AG09309 (cell line): ENCODE data around the gene TEN1.

ENCODE experiments used
- DNase-seq: peaks from one replicate; pipeline ENCODE4 v3.0.0-alpha.2; 2010; ENCODE audit warnings: low read depth
- H3K4me3 ChIP-seq: 2 replicates; pipeline ENCODE4 v1.5.1; 2011; ENCODE audit warnings: mild to moderate bottlenecking, low read depth, low read length, moderate library complexity; ENCODE audit not compliant: control insufficient read depth
- CTCF ChIP-seq: IDR thresholded peaks from 2 replicates; pipeline ENCODE4 v1.5.1; 2011; ENCODE audit warnings: mild to moderate bottlenecking, low read depth, low read length, inconsistent platforms; ENCODE audit not compliant: insufficient read depth, control insufficient read depth; ENCODE audit errors: missing control alignments

Gene TEN1

GRCh38 chr17:75987041-75987440, 8.0 kb downstream of the TEN1 start:
- no peak for TF ChIP-seq CTCF
- no peak for DNase-seq
- no peak overlapping the region for H3K4me3 ChIP-seq

- TF ChIP-seq CTCF, result no peak
These were observed 12.4 kb downstream of the TEN1 start for GRCh38 chr17:75991396-75991795.

DNA sequence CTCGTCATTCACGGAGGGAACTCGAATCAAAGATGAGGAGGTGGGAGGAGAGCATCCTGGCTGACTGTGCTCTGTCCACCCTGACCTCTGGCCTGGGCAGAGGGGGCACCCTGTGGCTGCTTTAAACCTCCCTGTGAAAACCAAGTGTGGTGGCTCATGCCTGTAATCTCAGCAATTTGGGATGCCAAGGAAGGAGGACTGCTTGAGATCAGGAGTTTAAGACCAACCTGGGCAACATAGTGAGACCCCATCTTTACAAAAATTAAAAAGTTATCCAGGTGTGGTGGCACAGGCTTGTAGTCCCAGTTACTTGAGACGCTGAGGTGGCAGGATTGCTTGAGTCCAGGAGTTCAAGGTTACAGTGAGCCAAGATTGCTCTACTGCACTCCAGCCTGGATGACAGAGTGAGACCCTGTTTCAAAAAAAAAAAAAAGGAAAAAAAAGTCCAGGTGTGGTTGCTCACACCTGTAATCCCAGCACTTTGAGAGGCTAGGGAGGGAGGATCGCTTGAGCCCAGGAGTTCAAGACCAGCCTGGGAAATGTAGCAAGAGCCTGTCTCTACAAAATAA, 15.8 kb downstream of the TEN1 start:
- no peak for TF ChIP-seq CTCF
- no peak overlapping the region for H3K4me3 ChIP-seq
- no peak for DNase-seq

More at GRCh38 chr17:75991396-75991795, 12.4 kb downstream of the TEN1 start:
- H3K4me3 ChIP-seq, result no peak overlapping the region
- no peak for DNase-seq

- no peak for DNase-seq
- TF ChIP-seq CTCF, result no peak
- no peak overlapping the region for H3K4me3 ChIP-seq
These were observed 16.4 kb downstream of the TEN1 start for GRCh38 chr17:75995385-75995925.

- no peak overlapping the region for H3K4me3 ChIP-seq
- no peak for DNase-seq
- TF ChIP-seq CTCF, result no peak
These were observed 17.9 kb downstream of the TEN1 start for GRCh38 chr17:75996665-75997590.

DNA sequence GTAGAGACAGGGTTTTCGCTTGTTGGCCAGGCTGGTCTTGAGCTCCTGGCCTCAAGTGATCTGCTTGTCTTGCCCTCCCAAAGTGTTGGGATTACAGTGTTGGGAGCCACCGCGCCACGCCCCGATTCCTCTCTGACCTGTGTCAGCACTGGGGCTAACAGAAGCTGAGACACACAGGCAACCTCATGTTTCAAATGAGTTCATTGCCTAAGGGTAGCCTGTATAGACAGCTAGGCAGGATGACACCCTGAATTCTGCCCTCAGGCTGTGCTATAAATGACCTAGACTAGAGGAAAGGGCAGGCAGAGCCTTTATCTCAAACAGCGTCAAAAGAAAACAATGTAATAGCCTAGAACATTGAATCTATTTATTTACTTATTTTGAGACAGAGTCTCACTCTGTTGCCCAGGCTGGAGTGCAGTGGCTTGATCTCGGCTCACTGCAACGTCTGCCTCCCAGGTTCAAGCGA, 19.3 kb downstream of the TEN1 start:
- DNase-seq, result no peak
- TF ChIP-seq CTCF, result no peak
- no peak overlapping the region for H3K4me3 ChIP-seq
